GM23338 (cell line): ENCODE measurements around the gene FXYD2. TPM values are rescaled to one million over a fixed set of nuclear protein-coding genes. Genes with fewer than 3 reads are reported as not detected.
A peak's percentile ranks its signal among the peaks of the same experiment; 100 is the strongest.

Source experiments
- ATAC-seq: fragments of 200-7000 bp; cut with Tn5 transposase; 3 replicates; pipeline ENCODE4 v1.9.1; 2020
- DNase-seq: peaks from one replicate; pipeline ENCODE4 v3.0.0-alpha.2; 2015; ENCODE audit warnings: low spot score
- H2AFZ ChIP-seq: fragments of 200-600 bp; sonication (generic); 2 replicates; pipeline ENCODE4 v1.8.0; 2016; ENCODE audit warnings: antibody characterized with exemption, mild to moderate bottlenecking, moderate library complexity
- H3F3A ChIP-seq: fragments of 200-600 bp; sonication (generic); replicated peaks from 2 replicates; pipeline ENCODE4 v1.8.0; 2017; ENCODE audit warnings: antibody characterized with exemption, mixed run types, low read depth
- H3K27ac ChIP-seq: fragments of 200-600 bp; sonication (generic); 2 replicates; pipeline ENCODE4 v1.6.1; 2016; ENCODE audit warnings: low read depth
- H3K27me3 ChIP-seq: fragments of 200-600 bp; sonication (generic); 2 replicates; pipeline ENCODE4 v1.8.0; 2016; ENCODE audit warnings: mild to moderate bottlenecking, mixed run types, moderate library complexity; ENCODE audit not compliant: insufficient read depth
- H3K36me3 ChIP-seq: fragments of 200-600 bp; sonication (generic); 2 replicates; pipeline ENCODE4 v1.8.0; 2016; ENCODE audit warnings: mild to moderate bottlenecking; ENCODE audit not compliant: insufficient read depth
- H3K4me1 ChIP-seq: fragments of 200-600 bp; sonication (generic); 2 replicates; pipeline ENCODE4 v1.8.0; 2016; ENCODE audit warnings: mild to moderate bottlenecking, moderate library complexity; ENCODE audit not compliant: insufficient read depth
- H3K4me2 ChIP-seq: fragments of 200-600 bp; sonication (generic); 2 replicates; pipeline ENCODE4 v1.7.1; 2017; ENCODE audit warnings: mixed run types
- H3K4me3 ChIP-seq: fragments of 200-600 bp; sonication (generic); 2 replicates; pipeline ENCODE4 v1.6.1; 2016; ENCODE audit warnings: mixed run types
- H3K79me2 ChIP-seq: fragments of 200-600 bp; sonication (generic); replicated peaks from 2 replicates; pipeline ENCODE4 v1.8.0; 2017; ENCODE audit warnings: mild to moderate bottlenecking; ENCODE audit not compliant: insufficient read depth
- H3K9me2 ChIP-seq: fragments of 200-600 bp; sonication (generic); 2 replicates; pipeline ENCODE4 v1.8.0; 2017; ENCODE audit not compliant: insufficient read depth
- H4K20me1 ChIP-seq: fragments of 200-600 bp; sonication (generic); replicated peaks from 2 replicates; pipeline ENCODE4 v1.8.0; 2017; ENCODE audit warnings: mild to moderate bottlenecking; ENCODE audit not compliant: insufficient read depth
- H3K27ac Mint-ChIP-seq: 2 replicates; pipeline ENCODE4 v1.8.0; 2020; ENCODE audit warnings: inconsistent platforms, mild to moderate bottlenecking, moderate library complexity, mixed read lengths
- H3K27me3 Mint-ChIP-seq: 3 replicates; pipeline ENCODE4 v1.8.0; 2022; ENCODE audit warnings: low read depth, mild to moderate bottlenecking, moderate library complexity, mixed read lengths, inconsistent platforms; ENCODE audit not compliant: insufficient read depth, poor library complexity
- H3K36me3 Mint-ChIP-seq: 3 replicates; pipeline ENCODE4 v1.8.0; 2021; ENCODE audit warnings: low read depth, mild to moderate bottlenecking, inconsistent platforms, moderate library complexity, mixed read lengths
- H3K4me1 Mint-ChIP-seq: 3 replicates; pipeline ENCODE4 v1.8.0; 2020; ENCODE audit warnings: mild to moderate bottlenecking, inconsistent platforms, mixed read lengths
- H3K4me3 Mint-ChIP-seq: 3 replicates; pipeline ENCODE4 v1.8.0; 2021; ENCODE audit warnings: moderate library complexity, mild to moderate bottlenecking, inconsistent platforms, mixed read lengths
- H3K9me3 Mint-ChIP-seq: 3 replicates; pipeline ENCODE4 v1.8.0; 2020; ENCODE audit warnings: moderate library complexity, mild to moderate bottlenecking, inconsistent platforms, mixed read lengths
- CREB1 ChIP-seq: fragments of 250-450 bp; sonication (Bioruptor Pico); IDR thresholded peaks from 2 replicates; pipeline ENCODE4 v1.5.0; 2020; ENCODE audit warnings: low read depth, mild to moderate bottlenecking, moderate library complexity
- CTCF ChIP-seq, 2 experiments: fragments of 200-600 bp in 1 of 2; sonication (generic) in 1 of 2; conservative IDR thresholded peaks; 2 replicates each; pipeline versions ENCODE4 v1.5.1 to v1.6.1; 2016 to 2017; ENCODE audit warnings: antibody characterized with exemption in 2 of 2, low read depth in 2 of 2, mild to moderate bottlenecking in 2 of 2, moderate library complexity in 1 of 2
- EZH2 ChIP-seq: fragments of 200-600 bp; sonication (generic); IDR thresholded peaks from one replicate; pipeline ENCODE4 v1.8.0; 2017; ENCODE audit warnings: antibody characterized with exemption, mild to moderate bottlenecking, low read depth; ENCODE audit not compliant: unreplicated experiment
- EZH2phosphoT487 ChIP-seq: fragments of 200-600 bp; sonication (generic); IDR thresholded peaks from one replicate; pipeline ENCODE4 v1.8.1; 2018; ENCODE audit warnings: antibody characterized with exemption; ENCODE audit not compliant: unreplicated experiment
- NANOG ChIP-seq: IDR thresholded peaks from 2 replicates; pipeline ENCODE4 v1.6.1; 2016; ENCODE audit warnings: antibody characterized with exemption, borderline replicate concordance
- POLR2AphosphoS5 ChIP-seq: IDR thresholded peaks from 2 replicates; pipeline ENCODE4 v1.6.1; 2016; ENCODE audit warnings: antibody characterized with exemption, low read depth
- ZNF331 ChIP-seq: fragments of 250-450 bp; sonication (Bioruptor Pico); IDR thresholded peaks from 2 replicates; pipeline ENCODE4 v1.5.0; 2020; ENCODE audit warnings: low read depth, mild to moderate bottlenecking, moderate library complexity
- polyA plus RNA-seq: library from polyadenylated mRNA; unstranded; fragments of >200 nt; fragmentation: Nextera tagmentation; extraction: Ambion mirVana; gene quantifications from 2 replicates; pipeline ENCODE4 v1.2.1, GENCODE V29; 2016
- total RNA-seq: library from RNA; depleted of rRNA; stranded (reverse); fragments of >200 nt; shearing (Covaris generic); gene quantifications from 2 replicates; pipeline ENCODE4 v1.2.3, GENCODE V29; 2014

The FXYD2 gene
- total and polyA plus RNA-seq, 2 experiments from 2014 or later: 0.59 to 1.4 TPM

- no peaks in the 10 kb centered on the region for H3K36me3 Mint-ChIP-seq
- H3K27ac Mint-ChIP-seq: no peak overlapping the region
- Histone ChIP-seq H3K4me2 (peak overlapping the region; percentile 38; the same call in 1 of the 2 replicates), H3F3A (no peaks in the 10 kb centered on the region), H3K9me2 (no peaks in the 10 kb centered on the region), H3K36me3 (no peaks in the 10 kb centered on the region), H2AFZ (no peak overlapping the region), H3K27ac (no peak overlapping the region), H3K4me1 (peaks cover 12% of the 10 kb centered on the region; the same call in 1 of the 2 replicates), H4K20me1 (no peaks in the 10 kb centered on the region), H3K4me3 (no peak overlapping the region), H3K79me2 (no peaks in the 10 kb centered on the region), H3K27me3 (no peaks in the 10 kb centered on the region)
- H3K9me3 Mint-ChIP-seq: no peaks in the 10 kb centered on the region
- TF ChIP-seq ZNF331 (CRISPR knock-in tag) (no peak), CREB1 (CRISPR knock-in tag) (no peak), CTCF (conservative IDR thresholded peaks at IDR 0.05; ENCODE audit: low read depth in 2 of 2) (0 out of 4 replicates have a peak, but pooled peaks of 1 of the 2 experiments have one; percentile 17), EZH2phosphoT487 (no peak), EZH2 (no peak), NANOG (no peak), POLR2AphosphoS5 (no peak)
- no peak for DNase-seq
- ATAC-seq: no peak; the same call in 2 of the 3 replicates
- peaks cover 27% of the 10 kb centered on the region for H3K27me3 Mint-ChIP-seq
- H3K4me1 Mint-ChIP-seq: peaks cover 44% of the 10 kb centered on the region
- H3K4me3 Mint-ChIP-seq: no peak overlapping the region
Observed at GRCh38 chr11:117823294-117823945, 1.1 kb downstream of the FXYD2 start.

- Mint-ChIP-seq H3K9me3 (no peaks in the 10 kb centered on the region), H3K4me3 (no peak overlapping the region), H3K4me1 (peaks cover 51% of the 10 kb centered on the region), H3K36me3 (no peaks in the 10 kb centered on the region), H3K27me3 (peaks cover 34% of the 10 kb centered on the region), H3K27ac (no peak overlapping the region)
- Histone ChIP-seq H2AFZ (no peak overlapping the region), H3K27me3 (no peaks in the 10 kb centered on the region), H4K20me1 (no peaks in the 10 kb centered on the region), H3K27ac (no peak overlapping the region), H3K79me2 (no peaks in the 10 kb centered on the region), H3K4me2 (0 out of 2 replicates have a peak overlapping the region, but pooled peaks have one; percentile 12), H3F3A (no peaks in the 10 kb centered on the region), H3K4me1 (peaks cover 14% of the 10 kb centered on the region; the same call in 1 of the 2 replicates), H3K36me3 (no peaks in the 10 kb centered on the region), H3K9me2 (no peaks in the 10 kb centered on the region), H3K4me3 (no peak overlapping the region)
- peak; percentile 64 to 78 for TF ChIP-seq CTCF (conservative IDR thresholded peaks at IDR 0.05; ENCODE audit: low read depth in 2 of 2)
- TF ChIP-seq ZNF331 (CRISPR knock-in tag): no peak
- ATAC-seq (peak; percentile 14), DNase-seq (peak; percentile 74)
Observed at GRCh38 chr11:117822074-117823033, 2.2 kb downstream of the FXYD2 start.
